Measurements from ENCODE around the gene FBN1.

Gene FBN1

DNA sequence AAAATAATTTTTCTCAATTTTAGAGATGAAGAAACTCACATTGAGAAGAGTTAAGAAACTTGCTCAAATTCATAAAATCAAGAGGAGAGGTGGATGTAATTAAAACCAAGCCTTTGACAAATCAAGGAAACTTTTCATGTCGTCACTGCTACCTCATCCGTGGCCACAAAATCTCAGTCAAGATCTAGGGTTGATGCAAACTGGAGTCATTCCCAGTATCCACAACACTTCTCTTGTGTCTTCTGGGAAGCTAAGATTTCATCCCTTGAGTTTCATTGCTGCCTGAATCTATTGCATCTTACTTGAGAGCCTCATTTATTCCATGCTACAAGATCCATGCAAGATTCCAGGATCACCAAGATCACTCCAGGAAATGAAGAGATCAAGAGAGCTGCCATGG lies 5.4 kb upstream of the FBN1 start:
- DNase-seq: no peak

DNA sequence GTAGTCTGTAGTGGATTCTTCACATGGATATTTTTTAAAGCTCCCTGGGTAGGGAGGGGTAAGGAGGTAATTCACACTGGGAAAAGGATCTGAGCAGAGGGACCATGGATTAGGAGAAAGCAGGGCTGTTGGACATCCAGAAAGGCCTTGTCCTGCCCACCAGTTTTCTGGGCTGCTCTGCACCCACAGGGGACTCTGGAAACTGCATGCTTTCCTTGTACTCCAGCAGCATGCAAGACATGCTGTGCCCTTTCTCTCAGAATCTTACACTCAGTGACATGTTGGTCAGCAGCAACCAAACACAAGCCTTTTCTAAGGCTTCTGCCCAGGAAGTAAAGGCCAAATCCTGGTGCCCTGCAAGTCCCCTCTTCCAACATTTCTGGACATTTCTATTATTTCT lies 2.5 kb upstream of the FBN1 start:
- no peak for DNase-seq

DNA sequence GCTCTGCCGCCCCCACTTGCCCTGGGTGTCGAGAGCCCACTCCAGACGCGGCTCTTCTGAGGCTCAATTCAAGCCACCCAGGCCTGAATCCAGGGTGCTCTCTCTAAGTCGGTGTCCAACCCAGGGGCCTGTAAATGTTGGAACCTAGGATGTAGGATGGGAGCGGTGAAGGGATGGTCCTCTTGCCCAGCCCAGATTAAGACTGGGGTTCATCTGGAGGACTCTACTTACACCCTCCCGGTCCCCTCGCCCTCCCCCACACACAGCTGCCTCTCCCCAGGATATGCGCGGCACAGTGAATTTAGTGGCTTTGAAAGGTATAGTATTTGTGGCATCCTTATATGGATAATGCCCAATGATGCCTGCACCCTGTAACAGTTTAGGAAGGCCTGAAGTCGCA lies 822 bp upstream of the FBN1 start:
- no peak for DNase-seq

DNA sequence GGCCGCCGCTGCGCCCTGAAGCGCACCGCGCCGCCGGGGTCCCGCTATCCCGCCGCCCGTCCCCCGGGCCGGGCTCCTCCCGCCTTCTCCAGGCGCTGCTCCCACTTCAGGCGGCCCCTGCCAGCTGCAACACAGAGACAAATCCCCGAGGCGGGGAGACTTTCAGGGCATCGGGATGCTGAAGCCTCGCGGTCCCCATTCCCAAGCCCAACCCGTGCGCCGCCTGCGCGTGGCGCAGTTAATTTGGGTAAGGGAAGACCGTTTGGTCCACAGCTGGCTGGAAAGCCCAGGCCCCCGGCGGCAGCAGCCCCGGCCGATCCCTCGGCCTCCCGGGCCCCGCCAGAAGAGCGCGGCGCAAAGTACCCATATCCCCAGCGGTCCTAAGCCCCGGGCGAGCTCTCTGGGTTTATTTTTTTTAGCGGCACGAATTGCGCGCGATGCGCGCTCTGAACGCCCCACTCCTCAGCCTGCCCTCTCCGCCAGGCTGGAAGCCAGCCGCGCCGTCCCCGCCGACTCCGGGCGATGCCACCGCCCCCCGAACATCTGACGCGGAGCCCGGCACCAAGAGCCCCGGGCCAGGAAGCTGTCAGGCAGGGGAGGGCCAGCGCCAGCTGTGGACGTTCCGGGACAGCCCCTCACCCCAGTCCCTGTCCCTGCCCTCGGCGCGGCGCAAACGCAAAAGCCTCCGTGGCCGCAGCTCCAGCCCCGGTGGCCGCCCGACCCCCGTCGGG lies 517 bp downstream of the FBN1 start:
- no peak for DNase-seq

DNA sequence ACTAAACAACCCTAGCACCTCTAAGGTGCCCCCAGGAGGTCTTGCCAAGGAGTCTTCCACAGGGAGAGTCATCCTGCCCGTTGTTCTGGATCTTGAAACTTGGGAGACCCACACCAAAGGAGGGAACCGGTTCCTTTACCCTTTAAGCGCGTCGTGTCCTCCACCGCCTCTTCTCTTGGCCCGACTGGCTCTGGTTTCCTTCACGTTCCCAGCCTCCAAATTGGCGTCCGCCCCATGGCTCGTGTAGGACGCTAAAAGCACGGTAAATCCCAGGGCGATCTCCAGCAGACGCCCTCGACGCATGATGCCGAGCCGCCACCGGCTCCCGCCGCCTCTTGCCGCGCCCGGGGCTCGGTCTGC lies 1.1 kb downstream of the FBN1 start:
- no peak for DNase-seq

DNA sequence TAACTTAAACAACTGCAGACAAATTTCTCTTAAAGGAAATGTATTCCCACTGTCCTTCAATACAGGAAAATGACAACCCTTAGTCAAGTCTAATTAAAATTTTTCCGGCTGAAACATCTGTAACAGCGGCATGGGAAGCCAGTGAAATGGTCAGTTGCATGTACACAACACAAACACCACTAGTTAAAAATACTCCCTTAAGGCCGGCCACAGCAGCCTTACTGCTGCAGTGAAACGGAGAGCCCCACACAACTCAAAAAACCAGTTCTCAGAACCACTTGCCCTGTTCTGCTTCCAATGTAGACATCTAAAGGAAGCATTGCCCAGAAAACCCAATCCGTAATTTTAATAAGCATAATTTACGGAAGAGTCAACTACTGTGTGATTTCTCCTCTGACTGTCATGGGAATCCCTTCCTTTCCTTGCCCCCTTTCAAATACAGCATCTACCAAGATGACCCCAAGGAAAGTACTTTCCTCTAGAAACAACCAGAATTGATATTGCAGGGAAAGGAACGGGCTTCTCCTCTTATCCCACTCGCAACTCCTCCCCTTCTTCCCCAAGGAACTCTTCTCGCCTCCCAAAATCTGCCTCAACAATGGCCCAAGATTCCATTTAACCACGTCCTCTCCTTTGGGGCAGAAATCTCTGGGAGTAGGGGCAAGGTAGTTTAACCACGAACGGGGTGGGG lies 1.6 kb downstream of the FBN1 start:
- DNase-seq: no peak

DNA sequence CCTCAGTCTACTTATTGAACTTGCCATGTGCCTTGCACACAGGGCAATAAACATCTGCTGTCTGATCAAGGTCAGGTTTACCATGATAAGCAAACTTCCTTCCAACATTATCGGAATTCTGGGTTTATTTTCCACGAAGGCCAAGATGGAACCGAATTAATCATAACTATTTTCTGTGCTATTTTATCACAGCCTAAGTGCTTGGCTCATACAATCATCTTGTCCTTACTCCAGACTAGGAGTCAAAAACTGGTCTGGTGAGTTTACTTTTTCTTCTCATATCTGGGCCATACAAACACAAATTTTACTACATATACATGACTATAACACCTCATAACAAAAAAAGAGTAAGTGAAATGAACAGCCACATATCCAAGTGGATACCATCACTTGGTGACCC lies 2.3 kb downstream of the FBN1 start:
- no peak for DNase-seq

DNA sequence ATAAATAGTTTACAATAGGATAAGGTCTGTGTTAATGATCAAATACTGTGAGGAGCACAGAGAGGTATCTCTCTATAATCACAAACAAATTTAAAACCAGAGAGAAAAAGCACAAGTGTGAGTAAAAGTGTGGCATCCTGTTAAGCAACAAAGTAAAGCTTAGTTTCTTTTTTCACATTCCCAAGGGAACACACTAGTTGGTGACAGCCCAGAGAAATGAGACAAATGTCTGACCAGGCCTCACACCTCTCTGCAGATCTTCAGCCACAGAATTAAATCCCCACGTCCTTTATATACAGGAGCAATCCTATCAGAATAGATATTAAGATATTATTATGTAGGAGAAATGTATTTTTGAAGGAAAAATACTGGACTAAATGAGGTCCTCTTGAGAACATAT lies 2.7 kb downstream of the FBN1 start:
- no peak for DNase-seq

DNA sequence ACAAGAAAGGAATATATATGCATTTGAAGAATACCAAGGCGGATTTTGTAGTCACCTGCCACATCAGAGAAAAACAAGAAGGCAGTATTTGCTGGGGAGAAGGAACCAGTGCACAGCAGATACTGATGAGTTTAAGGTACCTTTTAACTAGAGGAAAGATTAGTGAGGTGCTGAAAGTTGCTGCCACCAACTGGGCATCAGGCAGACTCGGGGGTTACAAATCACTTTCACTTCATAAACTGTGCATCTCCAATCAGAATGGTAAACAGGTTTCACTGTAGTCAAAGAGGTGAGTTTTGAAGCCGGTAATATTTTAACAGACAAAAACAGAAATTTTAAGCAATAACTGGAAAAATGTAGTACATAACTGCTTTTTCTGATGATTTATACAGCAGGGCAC lies 4.1 kb downstream of the FBN1 start:
- DNase-seq: no peak

DNA sequence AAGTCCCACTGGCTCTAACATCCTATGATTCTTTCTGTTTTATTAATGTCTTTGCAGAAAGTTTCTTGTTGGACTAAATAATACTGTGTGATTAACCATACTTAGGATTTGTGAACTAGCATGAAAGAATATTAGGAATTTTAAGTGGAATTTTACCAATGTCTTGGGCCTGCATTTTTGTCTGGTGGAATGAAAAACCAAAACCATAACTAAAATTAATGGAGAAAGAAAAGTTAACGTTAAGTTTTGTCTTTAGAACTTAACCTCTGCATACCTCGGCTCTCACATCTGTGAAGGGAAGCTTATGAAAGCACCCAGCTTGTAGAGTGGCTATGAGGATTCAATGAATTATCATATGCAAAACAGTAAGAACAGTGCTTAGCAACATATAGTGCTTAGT lies 6.5 kb downstream of the FBN1 start:
- DNase-seq: no peak

DNA sequence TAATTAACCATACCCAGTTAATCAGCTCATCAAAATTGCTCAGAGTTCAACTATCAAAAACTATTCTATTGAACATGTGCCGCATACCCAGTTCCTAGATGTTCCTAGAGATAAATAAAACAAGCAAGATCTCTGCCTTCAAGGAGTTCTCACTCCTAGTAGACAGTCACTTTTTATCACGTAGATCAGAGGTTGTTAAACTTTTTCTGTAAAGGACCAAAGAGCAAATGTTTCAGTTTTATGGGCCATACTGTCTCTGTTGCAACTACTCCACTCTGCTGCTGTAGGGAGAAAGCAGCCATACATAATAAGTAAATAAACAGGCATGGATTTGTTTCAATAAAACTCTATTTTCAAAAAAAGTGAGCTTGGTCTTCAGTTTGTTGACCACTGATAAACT lies 7.9 kb downstream of the FBN1 start:
- DNase-seq: no peak

DNA sequence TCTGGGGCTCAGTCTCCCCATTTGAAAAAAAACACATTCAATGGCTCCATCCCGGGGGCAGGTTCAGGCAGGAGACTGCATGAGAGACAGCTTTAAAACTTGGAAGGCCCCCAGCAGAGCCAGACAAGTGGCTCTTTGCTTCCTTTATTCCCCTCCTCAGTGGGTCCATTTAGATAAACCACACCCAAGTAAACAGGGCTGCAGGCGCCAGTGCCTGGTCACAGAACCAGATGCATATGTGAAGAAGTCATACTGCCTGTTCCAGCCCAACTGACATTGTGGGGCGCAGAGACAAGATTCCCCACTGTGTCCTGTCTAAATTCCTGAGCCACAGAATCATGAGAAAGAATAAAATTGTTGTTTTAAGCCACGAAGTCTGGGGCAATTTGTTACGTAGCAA lies 9.0 kb downstream of the FBN1 start:
- no peak for DNase-seq

DNA sequence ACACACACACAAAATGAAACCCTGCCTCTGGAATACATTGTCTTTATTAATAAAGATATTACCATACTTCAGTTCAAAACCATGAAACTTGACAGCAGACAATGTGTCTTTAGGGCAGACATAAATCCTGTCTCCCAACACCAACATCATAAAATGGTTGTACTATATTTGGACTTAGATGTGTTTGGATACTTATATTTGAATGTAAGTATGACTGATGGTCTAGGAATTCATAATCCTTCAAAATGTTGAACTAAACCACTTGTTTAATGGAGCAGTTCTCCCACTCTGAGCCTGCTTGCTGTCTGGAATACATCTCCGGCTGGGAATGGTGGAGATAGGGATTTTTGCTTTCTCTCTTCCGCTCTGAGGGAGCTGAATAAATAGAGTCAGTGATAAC lies 10.6 kb downstream of the FBN1 start:
- no peak for DNase-seq

DNA sequence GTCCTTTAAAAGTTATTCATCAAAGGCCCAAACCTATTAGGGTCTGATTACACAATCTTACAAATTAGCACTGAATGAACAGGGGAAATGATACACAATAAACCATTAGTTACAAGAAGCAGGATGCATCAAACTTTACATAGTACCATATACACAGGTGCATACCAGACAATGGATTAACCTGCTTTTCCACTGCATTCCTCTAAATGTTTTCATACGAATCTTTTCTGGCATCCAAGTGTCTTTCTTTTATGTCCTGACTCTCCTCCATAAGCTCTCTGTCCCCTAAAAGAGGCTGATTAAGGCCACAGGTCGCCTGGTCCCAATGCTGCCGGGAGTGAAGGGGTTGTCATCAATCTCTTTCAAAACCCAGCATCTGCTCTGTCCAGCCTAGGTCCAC lies 11.4 kb downstream of the FBN1 start:
- DNase-seq: no peak

DNA sequence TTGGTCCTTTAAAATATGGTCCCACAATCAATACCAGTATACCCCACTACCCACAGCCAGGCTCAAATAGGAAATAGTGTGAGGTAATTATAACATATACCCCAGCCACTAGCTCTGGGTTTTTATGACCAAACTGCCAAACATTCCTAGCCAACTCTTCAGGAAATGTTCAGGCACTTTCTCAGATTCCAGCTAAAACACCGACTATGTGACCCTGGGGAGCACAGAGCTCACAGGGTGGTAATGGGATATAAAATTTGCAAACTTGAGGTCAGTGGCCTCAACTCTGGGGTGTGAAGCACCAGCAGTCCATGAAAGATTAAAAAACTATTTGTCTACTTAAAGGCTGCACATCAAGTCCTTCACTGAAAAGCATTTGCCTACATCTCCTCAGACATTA lies 12.9 kb downstream of the FBN1 start:
- DNase-seq: no peak

DNA sequence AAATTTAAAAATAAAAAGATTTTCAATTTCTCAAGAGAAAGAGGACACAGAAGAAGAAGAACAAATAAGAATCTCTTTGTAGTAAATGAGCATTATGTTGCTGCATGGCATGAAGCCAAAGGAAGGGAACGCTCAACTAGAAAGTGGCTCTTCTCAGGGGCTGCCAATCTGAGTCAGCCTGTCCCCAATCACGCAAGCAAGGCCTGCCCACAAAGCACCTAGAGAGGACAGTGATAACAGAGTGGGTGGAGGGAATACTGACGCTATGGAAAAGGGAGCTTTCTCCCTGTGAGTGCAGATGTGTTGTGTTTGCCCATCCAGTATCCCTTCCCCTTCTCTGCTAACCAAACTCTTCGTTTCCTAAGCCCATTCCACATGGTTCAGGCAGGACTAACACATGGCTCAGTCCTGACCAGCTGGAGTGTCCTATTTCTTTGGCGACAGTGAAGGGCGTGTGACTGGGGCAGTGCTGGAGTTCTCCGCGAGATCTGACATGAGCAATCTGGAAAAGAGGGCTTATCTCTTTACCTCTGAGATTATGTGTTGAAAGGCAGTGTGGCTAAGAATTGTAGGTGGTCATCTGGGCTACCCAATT lies 14.2 kb downstream of the FBN1 start:
- no peak for DNase-seq

DNA sequence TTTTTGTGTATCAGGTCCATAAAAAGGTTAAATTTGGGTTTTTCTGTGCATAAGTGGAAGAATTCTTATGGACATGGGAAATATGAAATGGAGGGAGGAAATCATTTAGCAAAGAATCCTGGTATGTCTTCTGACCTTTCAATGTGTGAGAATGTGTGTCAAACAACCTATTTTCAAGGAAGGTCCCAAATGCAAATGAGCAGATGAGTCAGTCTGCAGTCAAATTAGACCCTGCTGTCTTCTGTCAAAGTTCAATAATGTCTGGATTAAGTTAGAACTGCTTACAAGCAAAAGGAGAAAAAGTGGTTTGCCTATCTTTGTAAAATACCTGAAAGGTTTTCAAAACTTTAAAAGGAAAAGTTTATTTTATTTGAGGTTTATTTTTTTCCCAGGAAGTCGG lies 15.3 kb downstream of the FBN1 start:
- DNase-seq: no peak

DNA sequence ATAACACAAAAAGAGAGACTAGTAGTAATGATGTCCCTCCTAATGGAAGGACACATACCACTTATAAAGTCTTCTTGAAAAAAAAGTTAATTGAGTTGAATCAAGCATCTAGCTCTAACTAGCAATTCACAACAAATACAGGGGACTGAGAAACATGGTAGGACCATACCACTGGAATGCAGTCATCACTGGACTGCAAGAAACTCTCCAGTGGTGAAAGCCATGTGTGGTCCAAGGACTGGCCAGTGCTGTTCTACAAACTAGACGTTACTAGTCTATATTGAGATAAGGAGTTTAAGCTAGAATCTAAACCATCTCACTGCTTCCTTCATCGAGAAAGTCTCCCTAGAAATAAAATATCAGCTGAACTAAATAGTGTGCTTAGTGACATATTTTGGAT lies 16.7 kb downstream of the FBN1 start:
- no peak for DNase-seq

DNA sequence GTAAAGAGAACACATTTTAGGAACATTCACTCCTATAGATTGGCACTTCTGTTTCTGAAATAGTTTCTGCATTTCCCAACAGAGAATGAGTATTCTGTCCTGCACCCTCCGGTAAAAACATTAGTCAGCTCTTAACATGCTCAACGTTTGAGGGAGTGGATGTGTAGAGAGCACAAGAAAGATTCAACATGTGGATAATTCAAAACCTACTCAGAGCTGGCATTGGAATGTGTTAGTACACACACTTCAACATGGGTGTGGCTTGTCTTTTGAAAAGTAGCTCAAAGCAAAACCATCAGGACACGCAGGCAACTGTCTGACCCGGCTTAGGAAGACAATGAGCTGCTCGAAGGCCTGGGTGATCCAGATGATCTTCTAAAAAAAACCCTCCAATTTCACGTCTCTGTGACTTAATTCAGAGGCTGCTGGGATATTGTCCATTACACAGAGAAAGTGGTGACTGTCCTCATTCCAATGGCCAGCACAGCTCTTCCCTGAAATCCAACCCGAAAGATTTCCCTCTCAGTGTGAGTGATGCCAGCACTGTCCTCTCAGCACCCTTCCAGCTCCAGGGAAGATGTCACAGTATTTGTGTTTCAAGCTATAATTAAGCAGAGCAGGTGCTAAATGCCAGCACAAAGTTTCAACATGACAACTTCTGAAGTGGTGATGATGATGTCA lies 18.1 kb downstream of the FBN1 start:
- DNase-seq: no peak

DNA sequence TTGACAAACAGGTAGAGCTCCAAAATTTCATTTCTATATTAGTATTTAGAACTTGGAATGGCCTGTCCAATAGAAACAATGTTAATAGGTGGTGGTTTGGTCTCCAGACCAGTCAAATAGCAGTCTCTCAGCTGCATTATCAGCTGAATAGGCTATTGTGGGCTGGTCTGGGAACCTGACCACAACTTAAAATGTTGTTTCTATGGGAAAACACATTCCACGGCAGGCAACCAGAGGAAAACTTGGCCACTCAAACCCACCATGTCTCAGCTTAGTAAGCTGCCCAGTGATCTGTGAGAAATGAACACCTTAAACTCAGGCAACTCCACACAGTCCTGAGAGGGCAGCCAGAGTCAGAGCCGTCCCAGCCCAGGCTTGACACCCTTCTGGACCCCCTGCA lies 20.4 kb downstream of the FBN1 start:
- DNase-seq: no peak

DNA sequence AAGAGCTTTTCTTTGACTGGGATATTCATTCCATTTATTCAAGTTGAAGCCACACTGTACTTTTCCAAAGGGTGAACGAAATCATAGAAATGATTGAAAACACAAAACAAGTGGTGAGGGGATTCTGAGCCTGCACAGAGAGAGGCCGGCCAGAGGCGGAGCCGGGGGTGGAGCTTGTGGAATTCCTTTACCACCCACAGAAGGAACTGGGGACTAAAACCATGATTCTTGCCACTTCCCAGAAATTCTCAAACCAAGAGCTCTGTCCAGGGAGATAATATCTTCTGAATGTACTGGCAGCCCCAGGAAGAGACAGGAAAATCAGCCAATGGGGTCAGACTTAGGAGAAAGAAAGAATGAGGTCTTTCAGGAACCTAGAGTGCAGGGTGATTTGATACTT lies 20.8 kb downstream of the FBN1 start:
- DNase-seq: no peak

DNA sequence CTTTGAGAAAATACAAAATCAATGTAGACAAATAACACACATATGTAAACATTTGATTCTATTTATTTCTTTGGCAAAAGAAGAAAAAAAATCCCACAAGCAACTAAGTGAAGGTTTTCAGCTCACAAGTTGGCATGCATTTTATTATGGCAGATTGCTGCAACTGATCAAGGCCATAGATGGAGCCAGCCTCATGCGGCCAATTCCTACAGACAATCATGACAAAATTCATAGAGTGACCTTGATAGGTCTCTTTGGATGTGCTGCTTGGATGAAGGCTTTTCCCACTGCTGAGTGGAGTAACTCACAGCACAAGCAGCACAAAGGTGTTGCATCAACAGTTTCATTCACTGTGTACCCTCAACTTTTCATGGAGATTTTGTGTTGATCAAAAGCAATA lies 22.1 kb downstream of the FBN1 start:
- DNase-seq: no peak

DNA sequence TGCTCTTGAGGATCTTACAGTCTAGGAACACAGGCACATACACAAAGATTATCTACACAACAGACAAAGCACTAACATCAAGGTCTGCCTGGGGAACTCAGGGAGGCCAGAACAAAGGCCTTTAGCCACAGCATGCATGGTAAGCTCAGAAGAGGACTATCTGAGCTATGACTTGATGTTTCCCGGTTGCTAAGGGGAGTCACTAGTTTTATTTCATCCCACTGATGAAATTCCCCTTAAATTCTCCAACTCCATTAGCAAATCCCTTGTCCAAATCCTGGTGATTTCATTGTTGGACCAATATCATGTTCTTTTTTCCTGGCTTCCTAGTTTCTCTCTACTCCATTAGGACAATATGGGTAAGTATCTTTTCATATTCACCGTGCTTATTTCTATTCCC lies 23.3 kb downstream of the FBN1 start:
- DNase-seq: no peak

DNA sequence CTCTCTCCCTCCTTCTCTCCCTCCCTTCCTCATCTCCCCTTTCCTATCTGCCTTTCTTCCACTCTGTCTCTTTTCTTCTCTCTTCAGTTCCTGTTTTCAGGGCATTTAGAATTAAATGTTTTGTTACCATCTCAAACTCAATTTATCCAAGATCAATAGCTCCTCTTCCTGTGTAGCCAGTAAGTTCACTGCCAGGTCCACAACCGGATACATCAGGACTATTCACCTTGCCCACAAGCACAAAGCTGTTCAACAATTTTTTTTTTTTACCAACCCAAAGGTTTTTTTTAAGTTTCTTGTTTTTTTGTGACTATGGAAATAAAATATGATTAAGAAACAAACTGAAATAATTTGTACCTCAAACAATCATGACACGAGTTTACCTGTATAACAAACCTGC lies 26.1 kb downstream of the FBN1 start:
- no peak for DNase-seq
